ENCODE results near the gene SEPTIN6. TPM values are rescaled to one million over a fixed set of nuclear protein-coding genes. Genes with fewer than 3 reads are reported as not detected.
A peak's percentile ranks its signal among the peaks of the same experiment; 100 is the strongest.
"Not testable (repeated sequence)": the region's sequence is repeated elsewhere in the genome, so short reads cannot be mapped to it uniquely, and the experiment has no call there.

The SEPTIN6 gene
- total RNA-seq, 1 experiment from 2014 or later = 61.5 TPM

DNA sequence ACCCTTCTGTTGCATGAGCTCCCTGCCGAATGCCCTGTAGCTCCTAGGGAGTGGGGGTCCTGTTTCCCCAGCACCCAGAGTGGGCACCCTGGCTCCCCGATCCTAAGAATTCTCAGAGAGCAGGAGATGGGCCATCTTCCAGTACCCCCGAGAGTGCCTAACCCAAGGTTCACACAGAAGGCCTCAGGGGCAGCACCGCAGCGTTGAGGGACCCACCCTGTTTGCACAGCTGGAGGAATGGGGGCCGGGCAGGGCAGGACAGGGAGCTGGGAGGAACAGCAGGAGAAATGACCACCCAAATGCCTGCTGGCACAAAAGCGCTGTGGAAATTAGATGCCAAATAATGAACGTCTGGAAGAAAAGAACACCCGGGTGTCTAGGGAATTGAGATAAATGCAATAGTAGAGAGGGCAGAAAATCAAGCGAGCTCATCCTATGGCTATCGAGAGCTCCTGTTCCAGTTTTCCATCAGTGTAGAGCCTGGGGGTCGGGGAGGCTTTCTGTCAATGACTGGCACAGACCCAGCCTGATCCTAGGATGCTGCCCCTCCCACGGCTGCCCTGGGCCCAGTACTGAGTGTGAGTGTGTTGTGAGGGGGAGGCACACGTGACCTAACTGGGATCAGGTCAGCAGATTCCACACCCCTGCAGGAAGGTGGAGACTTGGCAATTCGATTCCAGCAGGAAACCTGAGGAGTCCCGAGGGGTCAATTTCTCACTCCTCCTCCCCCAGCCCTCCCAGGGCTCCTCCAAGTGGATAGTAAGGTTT, 25.7 kb downstream of the SEPTIN6 start:
- H3K4me1 ChIP-seq (ENCODE audit: insufficient read depth, low read length, poor library complexity, severe bottlenecking) = peaks cover 14% of the 10 kb centered on the region
- H3K27me3 ChIP-seq (replicated peaks; ENCODE audit: insufficient read depth, low read depth, low read length, poor library complexity) = no peaks in the 10 kb centered on the region
- POLR2A ChIA-PET (ENCODE audit: low non-redundant PET) = no interaction called here
- TF ChIP-seq, protein P1, sequence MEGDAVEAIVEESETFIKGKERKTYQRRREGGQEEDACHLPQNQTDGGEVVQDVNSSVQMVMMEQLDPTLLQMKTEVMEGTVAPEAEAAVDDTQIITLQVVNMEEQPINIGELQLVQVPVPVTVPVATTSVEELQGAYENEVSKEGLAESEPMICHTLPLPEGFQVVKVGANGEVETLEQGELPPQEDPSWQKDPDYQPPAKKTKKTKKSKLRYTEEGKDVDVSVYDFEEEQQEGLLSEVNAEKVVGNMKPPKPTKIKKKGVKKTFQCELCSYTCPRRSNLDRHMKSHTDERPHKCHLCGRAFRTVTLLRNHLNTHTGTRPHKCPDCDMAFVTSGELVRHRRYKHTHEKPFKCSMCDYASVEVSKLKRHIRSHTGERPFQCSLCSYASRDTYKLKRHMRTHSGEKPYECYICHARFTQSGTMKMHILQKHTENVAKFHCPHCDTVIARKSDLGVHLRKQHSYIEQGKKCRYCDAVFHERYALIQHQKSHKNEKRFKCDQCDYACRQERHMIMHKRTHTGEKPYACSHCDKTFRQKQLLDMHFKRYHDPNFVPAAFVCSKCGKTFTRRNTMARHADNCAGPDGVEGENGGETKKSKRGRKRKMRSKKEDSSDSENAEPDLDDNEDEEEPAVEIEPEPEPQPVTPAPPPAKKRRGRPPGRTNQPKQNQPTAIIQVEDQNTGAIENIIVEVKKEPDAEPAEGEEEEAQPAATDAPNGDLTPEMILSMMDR (conservative IDR thresholded peaks at IDR 0.05; ENCODE audit: low read depth, low read length) = no peak
- TF ChIP-seq EZH2 (IDR thresholded peaks at IDR 0.05; ENCODE audit: borderline replicate concordance, low read depth, low read length, poor library complexity, severe bottlenecking) = no peak
- intact Hi-C loops (cut with micrococcal nuclease; ENCODE audit: unreplicated experiment) = no loop called here
- H3K27ac ChIP-seq (ENCODE audit: low read depth, low read length, poor library complexity, severe bottlenecking) = no peak overlapping the region
- CTCF ChIA-PET = no interaction called here
- DNase-seq (ENCODE audit: low spot score) = peak; percentile 16
- no TSS peak for BruUV-seq (replicated peaks)
- H3K4me3 ChIP-seq (ENCODE audit: low read depth, low read length, poor library complexity, severe bottlenecking) = no peak overlapping the region
- H3K36me3 ChIP-seq (ENCODE audit: insufficient read depth, low read length, poor library complexity, severe bottlenecking) = no peaks in the 10 kb centered on the region
- no peaks in the 10 kb centered on the region for H3K9me3 ChIP-seq (ENCODE audit: low read depth, low read length, poor library complexity, severe bottlenecking)

DNA sequence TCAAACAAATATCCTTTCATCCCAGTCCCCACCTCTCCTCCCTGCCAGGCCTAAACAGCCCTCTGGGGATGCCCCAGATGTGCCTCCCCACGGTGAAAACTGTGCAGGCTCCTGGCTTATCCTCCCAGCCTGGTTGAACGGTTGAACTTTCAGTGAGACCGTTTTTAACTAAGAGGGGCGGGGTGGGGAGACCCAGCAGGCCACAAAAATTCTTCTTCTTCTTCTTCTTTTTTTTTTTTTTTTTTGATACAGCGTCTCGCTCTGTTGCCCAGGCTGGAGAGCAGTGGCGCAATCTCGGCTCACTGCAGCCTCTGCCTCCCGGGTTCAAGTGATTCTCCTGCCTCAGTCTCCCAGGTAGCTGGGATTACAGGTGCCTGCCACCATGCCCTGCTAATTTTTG, 28.1 kb downstream of the SEPTIN6 start:
- H3K27ac ChIP-seq (ENCODE audit: low read depth, low read length, poor library complexity, severe bottlenecking); H3K27me3 ChIP-seq (replicated peaks; ENCODE audit: insufficient read depth, low read depth, low read length, poor library complexity); DNase-seq (ENCODE audit: low spot score); BruUV-seq (replicated peaks); H3K9me3 ChIP-seq (ENCODE audit: low read depth, low read length, poor library complexity, severe bottlenecking); H3K4me3 ChIP-seq (ENCODE audit: low read depth, low read length, poor library complexity, severe bottlenecking); CTCF ChIA-PET; H3K36me3 ChIP-seq (ENCODE audit: insufficient read depth, low read length, poor library complexity, severe bottlenecking); POLR2A ChIA-PET (ENCODE audit: low non-redundant PET); intact Hi-C loops (cut with micrococcal nuclease; ENCODE audit: unreplicated experiment): not testable (repeated sequence)
- peaks cover 12% of the 10 kb centered on the region for H3K4me1 ChIP-seq (ENCODE audit: insufficient read depth, low read length, poor library complexity, severe bottlenecking)

DNA sequence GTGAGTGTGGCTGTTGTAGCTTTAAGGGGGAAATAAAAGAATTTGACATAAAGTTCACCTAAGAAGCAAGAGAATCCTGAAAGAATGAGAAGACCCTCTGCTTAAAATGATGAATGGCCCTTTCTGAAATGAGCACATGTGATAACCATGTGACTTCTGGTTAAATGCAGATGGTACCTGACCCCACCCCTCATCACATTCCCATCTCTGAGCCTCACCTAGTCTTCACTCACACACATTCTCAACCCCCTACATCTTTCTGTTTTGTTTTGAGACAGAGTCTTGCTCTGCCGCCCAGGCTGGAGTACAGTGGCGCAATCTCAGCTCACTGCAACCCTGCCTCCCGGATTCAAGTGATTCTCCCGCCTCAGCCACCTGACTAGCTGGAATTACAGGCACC, 31.5 kb downstream of the SEPTIN6 start:
- Histone ChIP-seq H3K27me3 (replicated peaks; ENCODE audit: insufficient read depth, low read depth, low read length, poor library complexity) (no peaks in the 10 kb centered on the region), H3K4me1 (ENCODE audit: insufficient read depth, low read length, poor library complexity, severe bottlenecking) (peaks cover 3% of the 10 kb centered on the region), H3K27ac (ENCODE audit: low read depth, low read length, poor library complexity, severe bottlenecking) (no peak overlapping the region), H3K9me3 (ENCODE audit: low read depth, low read length, poor library complexity, severe bottlenecking) (no peaks in the 10 kb centered on the region), H3K36me3 (ENCODE audit: insufficient read depth, low read length, poor library complexity, severe bottlenecking) (no peaks in the 10 kb centered on the region), H3K4me3 (ENCODE audit: low read depth, low read length, poor library complexity, severe bottlenecking) (no peak overlapping the region)
- TF ChIP-seq EZH2 (IDR thresholded peaks at IDR 0.05; ENCODE audit: borderline replicate concordance, low read depth, low read length, poor library complexity, severe bottlenecking) = no peak
- TF ChIP-seq, protein P1 (conservative IDR thresholded peaks at IDR 0.05; ENCODE audit: low read depth, low read length) = no peak
- intact Hi-C loops (cut with micrococcal nuclease; ENCODE audit: unreplicated experiment) = no loop called here
- ChIA-PET CTCF (no interaction called here), POLR2A (ENCODE audit: low non-redundant PET) (no interaction called here)
- no peak for DNase-seq (ENCODE audit: low spot score)
- no TSS peak for BruUV-seq (replicated peaks)

DNA sequence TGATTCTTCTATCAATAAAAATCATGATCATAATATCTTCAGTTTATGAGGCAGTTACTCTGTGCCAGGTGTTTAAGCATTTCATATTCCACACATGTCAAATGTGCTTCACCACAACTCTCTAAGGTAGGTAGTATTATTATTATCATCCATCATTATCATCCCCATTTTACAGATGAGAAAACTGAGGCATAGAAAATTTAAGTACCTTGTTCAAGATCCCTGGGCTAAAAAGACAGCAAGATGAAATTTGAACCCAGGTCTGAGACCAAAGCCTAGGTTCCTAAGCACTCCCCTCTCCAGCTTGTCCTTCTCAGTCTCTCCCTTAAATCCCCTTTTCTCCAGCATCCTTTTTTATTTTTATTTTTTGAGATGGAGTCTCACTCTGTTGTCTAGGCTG, 33.4 kb downstream of the SEPTIN6 start:
- DNase-seq (ENCODE audit: low spot score) = no peak
- ChIA-PET POLR2A (ENCODE audit: low non-redundant PET) (interaction anchor here (0.5 kb wide), 1 partner anchor 172 kb away, joined by 6 read pairs; no protein-coding TSS in a partner anchor), CTCF (no interaction called here)
- Histone ChIP-seq H3K27me3 (replicated peaks; ENCODE audit: insufficient read depth, low read depth, low read length, poor library complexity) (no peaks in the 10 kb centered on the region), H3K36me3 (ENCODE audit: insufficient read depth, low read length, poor library complexity, severe bottlenecking) (no peaks in the 10 kb centered on the region), H3K27ac (ENCODE audit: low read depth, low read length, poor library complexity, severe bottlenecking) (no peak overlapping the region), H3K9me3 (ENCODE audit: low read depth, low read length, poor library complexity, severe bottlenecking) (no peaks in the 10 kb centered on the region), H3K4me3 (ENCODE audit: low read depth, low read length, poor library complexity, severe bottlenecking) (no peak overlapping the region), H3K4me1 (ENCODE audit: insufficient read depth, low read length, poor library complexity, severe bottlenecking) (no peaks in the 10 kb centered on the region)
- no peak for TF ChIP-seq EZH2 (IDR thresholded peaks at IDR 0.05; ENCODE audit: borderline replicate concordance, low read depth, low read length, poor library complexity, severe bottlenecking)
- TF ChIP-seq, protein P1 (conservative IDR thresholded peaks at IDR 0.05; ENCODE audit: low read depth, low read length) = no peak
- no TSS peak for BruUV-seq (replicated peaks)
- intact Hi-C loops (cut with micrococcal nuclease; ENCODE audit: unreplicated experiment) = no loop called here

Data from A673 (cell line).